Neural cell (in vitro differentiated cells): ENCODE results near the gene TNFRSF14.

Source experiments
- POLR2AphosphoS5 ChIP-seq: IDR thresholded peaks from 2 replicates; pipeline ENCODE4 v1.6.1; 2012
- RAD21 ChIP-seq: fragments of 450-650 bp; conservative IDR thresholded peaks from 2 replicates; pipeline ENCODE4 v1.6.1; 2014; ENCODE audit warnings: antibody characterized with exemption, mild to moderate bottlenecking, moderate library complexity
- SMC3 ChIP-seq: fragments of 450-650 bp; conservative IDR thresholded peaks from 2 replicates; pipeline ENCODE4 v1.6.1; 2014; ENCODE audit warnings: antibody characterized with exemption, mild to moderate bottlenecking, moderate library complexity; ENCODE audit not compliant: poor library complexity
- TF ChIP-seq, protein P1 (sequence below): fragments of 450-650 bp; IDR thresholded peaks from 2 replicates; pipeline ENCODE4 v1.5.1; 2014; ENCODE audit warnings: antibody characterized with exemption, mild to moderate bottlenecking, moderate library complexity; ENCODE audit not compliant: poor library complexity, severe bottlenecking

DNA sequence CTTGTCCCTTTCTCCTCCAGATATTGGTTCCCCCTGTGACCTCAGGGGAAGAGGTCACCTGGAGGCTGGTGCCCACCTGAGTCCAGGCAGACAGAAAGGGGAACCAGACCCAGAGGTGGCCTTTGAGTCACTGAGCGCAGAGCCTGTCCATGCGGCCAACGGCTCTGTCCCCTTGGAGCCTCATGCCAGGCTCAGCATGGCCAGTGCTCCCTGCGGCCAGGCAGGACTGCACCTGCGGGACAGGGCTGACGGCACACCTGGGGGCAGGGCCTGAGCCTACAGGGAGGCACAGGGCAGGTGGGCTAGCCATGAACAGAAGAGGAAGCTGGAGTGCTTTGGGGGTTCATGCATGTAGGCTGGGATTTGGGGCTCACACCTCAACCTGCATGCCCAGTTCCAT lies 2.7 kb downstream of the TNFRSF14 start:
- TF ChIP-seq, protein P1, sequence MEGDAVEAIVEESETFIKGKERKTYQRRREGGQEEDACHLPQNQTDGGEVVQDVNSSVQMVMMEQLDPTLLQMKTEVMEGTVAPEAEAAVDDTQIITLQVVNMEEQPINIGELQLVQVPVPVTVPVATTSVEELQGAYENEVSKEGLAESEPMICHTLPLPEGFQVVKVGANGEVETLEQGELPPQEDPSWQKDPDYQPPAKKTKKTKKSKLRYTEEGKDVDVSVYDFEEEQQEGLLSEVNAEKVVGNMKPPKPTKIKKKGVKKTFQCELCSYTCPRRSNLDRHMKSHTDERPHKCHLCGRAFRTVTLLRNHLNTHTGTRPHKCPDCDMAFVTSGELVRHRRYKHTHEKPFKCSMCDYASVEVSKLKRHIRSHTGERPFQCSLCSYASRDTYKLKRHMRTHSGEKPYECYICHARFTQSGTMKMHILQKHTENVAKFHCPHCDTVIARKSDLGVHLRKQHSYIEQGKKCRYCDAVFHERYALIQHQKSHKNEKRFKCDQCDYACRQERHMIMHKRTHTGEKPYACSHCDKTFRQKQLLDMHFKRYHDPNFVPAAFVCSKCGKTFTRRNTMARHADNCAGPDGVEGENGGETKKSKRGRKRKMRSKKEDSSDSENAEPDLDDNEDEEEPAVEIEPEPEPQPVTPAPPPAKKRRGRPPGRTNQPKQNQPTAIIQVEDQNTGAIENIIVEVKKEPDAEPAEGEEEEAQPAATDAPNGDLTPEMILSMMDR, result no peak
- no peak for TF ChIP-seq RAD21
- TF ChIP-seq POLR2AphosphoS5, result no peak
- TF ChIP-seq SMC3, result no peak
